HG03378 (cell line): ENCODE data around the gene RARRES2.
"Not testable (repeated sequence)": the region's sequence is repeated elsewhere in the genome, so short reads cannot be mapped to it uniquely, and the experiment has no call there.

Source experiments
- ATAC-seq: cut with Tn5 transposase; IDR thresholded peaks from one replicate; pipeline ENCODE4 v1.9.1; 2021; ENCODE audit warnings: mild to moderate bottlenecking, moderate library complexity; ENCODE audit not compliant: unreplicated experiment

RARRES2 gene

GRCh38 chr7:150297978-150298377 lies 43.5 kb downstream of the RARRES2 start:
- not testable (repeated sequence) for ATAC-seq

GRCh38 chr7:150296802-150297201 lies 44.6 kb downstream of the RARRES2 start:
- ATAC-seq, result not testable (repeated sequence)

GRCh38 chr7:150295614-150296013 lies 45.8 kb downstream of the RARRES2 start:
- not testable (repeated sequence) for ATAC-seq

GRCh38 chr7:150295027-150295426 lies 46.4 kb downstream of the RARRES2 start:
- not testable (repeated sequence) for ATAC-seq

- not testable (repeated sequence) for ATAC-seq
These were observed 51.1 kb downstream of the RARRES2 start for GRCh38 chr7:150290317-150290716.

- ATAC-seq, result not testable (repeated sequence)
These were observed 52.6 kb downstream of the RARRES2 start for GRCh38 chr7:150288816-150289215.
